ENCODE results near the gene ERCC6.

ERCC6 gene

DNA sequence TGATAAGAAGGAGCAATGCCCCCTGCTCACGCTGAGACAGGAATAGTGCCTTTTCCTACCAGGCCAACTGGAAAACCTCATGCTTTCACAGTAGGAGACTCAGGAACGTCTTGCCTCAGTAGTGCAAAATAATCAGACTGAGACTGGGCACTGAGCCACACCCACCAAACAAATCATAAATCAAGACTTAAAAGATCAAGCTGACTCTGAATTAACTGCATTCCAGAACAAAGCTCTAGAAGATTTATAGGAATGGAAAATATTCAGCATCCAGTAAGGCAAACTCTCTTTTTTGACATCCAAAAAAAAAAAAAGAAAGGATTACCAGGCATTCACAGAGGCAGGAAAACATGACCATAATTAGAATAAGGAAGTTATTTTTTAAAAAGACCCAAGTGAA, 40.7 kb upstream of the ERCC6 start:
- peak; percentile 54 for TF ChIP-seq CEBPB (IDR thresholded peaks at IDR 0.05)
- peak; percentile 85 for TF ChIP-seq NFIC (IDR thresholded peaks at IDR 0.05)
- TF ChIP-seq, protein P1, sequence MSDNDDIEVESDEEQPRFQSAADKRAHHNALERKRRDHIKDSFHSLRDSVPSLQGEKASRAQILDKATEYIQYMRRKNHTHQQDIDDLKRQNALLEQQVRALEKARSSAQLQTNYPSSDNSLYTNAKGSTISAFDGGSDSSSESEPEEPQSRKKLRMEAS (IDR thresholded peaks at IDR 0.05): peak; percentile 50
- peak; percentile 89 for TF ChIP-seq TEAD4 (IDR thresholded peaks at IDR 0.05)
- TF ChIP-seq, protein P2, sequence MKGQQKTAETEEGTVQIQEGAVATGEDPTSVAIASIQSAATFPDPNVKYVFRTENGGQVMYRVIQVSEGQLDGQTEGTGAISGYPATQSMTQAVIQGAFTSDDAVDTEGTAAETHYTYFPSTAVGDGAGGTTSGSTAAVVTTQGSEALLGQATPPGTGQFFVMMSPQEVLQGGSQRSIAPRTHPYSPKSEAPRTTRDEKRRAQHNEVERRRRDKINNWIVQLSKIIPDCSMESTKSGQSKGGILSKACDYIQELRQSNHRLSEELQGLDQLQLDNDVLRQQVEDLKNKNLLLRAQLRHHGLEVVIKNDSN (IDR thresholded peaks at IDR 0.05): no peak
- peak; percentile 89 for TF ChIP-seq TCF12 (IDR thresholded peaks at IDR 0.05; ENCODE audit: low read depth)
- TF ChIP-seq FOXM1 (IDR thresholded peaks at IDR 0.05; ENCODE audit: borderline replicate concordance, low read depth): peak; percentile 93
- peak; percentile 93 for TF ChIP-seq EP300 (IDR thresholded peaks at IDR 0.05; ENCODE audit: borderline replicate concordance)
- TF ChIP-seq YY1 (IDR thresholded peaks at IDR 0.05; ENCODE audit: low read depth): no peak

DNA sequence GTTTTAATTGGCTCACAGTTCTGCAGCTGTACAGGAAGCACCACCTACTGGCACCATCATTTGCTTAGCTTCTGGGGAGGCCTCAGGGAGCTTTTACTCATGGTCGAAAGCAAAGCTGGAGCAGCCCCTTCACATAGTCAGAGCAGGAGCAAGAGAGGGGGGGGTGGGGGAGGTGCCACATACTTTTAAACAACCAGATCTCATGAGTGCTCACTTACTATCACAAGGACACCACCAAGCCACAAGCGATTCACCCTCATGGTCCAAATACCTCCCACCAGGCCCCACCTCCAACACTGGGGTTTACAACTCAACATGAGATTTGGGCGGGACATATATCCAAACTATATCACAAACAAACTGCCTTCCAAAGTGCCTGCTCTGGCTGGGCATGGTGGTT, 39.5 kb upstream of the ERCC6 start:
- TF ChIP-seq EGR1 (IDR thresholded peaks at IDR 0.05) (no peak), RAD21 (IDR thresholded peaks at IDR 0.05; ENCODE audit: low read depth) (no peak), FOXM1 (IDR thresholded peaks at IDR 0.05; ENCODE audit: borderline replicate concordance, low read depth) (no peak), TCF12 (IDR thresholded peaks at IDR 0.05; ENCODE audit: low read depth) (no peak), TEAD4 (IDR thresholded peaks at IDR 0.05) (no peak), CREB1 (IDR thresholded peaks at IDR 0.05; ENCODE audit: low read depth) (no peak), NFIC (IDR thresholded peaks at IDR 0.05) (no peak), ZBTB7A (IDR thresholded peaks at IDR 0.05; ENCODE audit: low read depth) (no peak), TAF1 (IDR thresholded peaks at IDR 0.05; ENCODE audit: low read depth) (no peak), EP300 (IDR thresholded peaks at IDR 0.05; ENCODE audit: borderline replicate concordance) (no peak), YY1 (IDR thresholded peaks at IDR 0.05; ENCODE audit: low read depth) (no peak), CEBPB (IDR thresholded peaks at IDR 0.05) (no peak)
- TF ChIP-seq, protein P3, sequence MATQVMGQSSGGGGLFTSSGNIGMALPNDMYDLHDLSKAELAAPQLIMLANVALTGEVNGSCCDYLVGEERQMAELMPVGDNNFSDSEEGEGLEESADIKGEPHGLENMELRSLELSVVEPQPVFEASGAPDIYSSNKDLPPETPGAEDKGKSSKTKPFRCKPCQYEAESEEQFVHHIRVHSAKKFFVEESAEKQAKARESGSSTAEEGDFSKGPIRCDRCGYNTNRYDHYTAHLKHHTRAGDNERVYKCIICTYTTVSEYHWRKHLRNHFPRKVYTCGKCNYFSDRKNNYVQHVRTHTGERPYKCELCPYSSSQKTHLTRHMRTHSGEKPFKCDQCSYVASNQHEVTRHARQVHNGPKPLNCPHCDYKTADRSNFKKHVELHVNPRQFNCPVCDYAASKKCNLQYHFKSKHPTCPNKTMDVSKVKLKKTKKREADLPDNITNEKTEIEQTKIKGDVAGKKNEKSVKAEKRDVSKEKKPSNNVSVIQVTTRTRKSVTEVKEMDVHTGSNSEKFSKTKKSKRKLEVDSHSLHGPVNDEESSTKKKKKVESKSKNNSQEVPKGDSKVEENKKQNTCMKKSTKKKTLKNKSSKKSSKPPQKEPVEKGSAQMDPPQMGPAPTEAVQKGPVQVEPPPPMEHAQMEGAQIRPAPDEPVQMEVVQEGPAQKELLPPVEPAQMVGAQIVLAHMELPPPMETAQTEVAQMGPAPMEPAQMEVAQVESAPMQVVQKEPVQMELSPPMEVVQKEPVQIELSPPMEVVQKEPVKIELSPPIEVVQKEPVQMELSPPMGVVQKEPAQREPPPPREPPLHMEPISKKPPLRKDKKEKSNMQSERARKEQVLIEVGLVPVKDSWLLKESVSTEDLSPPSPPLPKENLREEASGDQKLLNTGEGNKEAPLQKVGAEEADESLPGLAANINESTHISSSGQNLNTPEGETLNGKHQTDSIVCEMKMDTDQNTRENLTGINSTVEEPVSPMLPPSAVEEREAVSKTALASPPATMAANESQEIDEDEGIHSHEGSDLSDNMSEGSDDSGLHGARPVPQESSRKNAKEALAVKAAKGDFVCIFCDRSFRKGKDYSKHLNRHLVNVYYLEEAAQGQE (IDR thresholded peaks at IDR 0.05; ENCODE audit: low read depth): no peak
- TF ChIP-seq, protein P1 (IDR thresholded peaks at IDR 0.05): no peak
- TF ChIP-seq, protein P2 (IDR thresholded peaks at IDR 0.05): no peak

DNA sequence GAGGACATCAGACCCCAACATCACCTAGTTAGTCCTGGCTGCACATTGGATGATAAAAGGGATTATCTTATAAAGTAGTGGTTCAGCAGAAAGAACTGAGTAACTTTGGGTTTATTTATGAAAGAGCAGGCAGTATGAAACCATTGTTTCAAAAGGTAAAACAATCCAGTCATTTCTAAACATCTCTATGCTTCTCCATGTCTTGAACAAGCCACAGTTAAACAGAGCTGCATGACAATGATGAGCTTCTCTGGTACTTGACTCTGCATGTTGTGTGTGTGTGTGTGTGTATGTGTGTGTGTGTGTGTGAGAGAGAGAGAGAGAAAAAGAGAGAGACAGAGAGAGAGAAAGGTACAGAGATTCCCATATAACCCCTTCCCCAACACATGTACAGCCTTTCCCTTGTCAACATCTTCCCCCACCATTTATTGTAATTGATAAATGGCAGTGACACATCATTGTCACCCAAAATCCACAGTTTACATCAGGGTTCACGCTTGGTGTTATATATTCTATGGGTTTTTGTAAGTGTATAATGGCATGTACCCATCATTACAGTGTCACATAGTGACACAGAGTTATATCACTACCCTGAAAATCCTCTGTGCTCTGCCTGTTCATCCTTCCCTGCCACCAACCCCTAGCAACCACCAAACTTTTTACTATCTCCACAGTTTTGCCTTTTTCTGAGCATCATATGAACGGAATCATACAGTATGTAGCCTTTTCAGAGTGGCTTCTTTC, 38.4 kb upstream of the ERCC6 start:
- TF ChIP-seq FOXM1 (IDR thresholded peaks at IDR 0.05; ENCODE audit: borderline replicate concordance, low read depth) (no peak), ZBTB7A (IDR thresholded peaks at IDR 0.05; ENCODE audit: low read depth) (no peak), EGR1 (IDR thresholded peaks at IDR 0.05) (no peak), CREB1 (IDR thresholded peaks at IDR 0.05; ENCODE audit: low read depth) (no peak), EP300 (IDR thresholded peaks at IDR 0.05; ENCODE audit: borderline replicate concordance) (no peak), TEAD4 (IDR thresholded peaks at IDR 0.05) (no peak), TAF1 (IDR thresholded peaks at IDR 0.05; ENCODE audit: low read depth) (no peak), NFIC (IDR thresholded peaks at IDR 0.05) (no peak), CEBPB (IDR thresholded peaks at IDR 0.05) (no peak), YY1 (IDR thresholded peaks at IDR 0.05; ENCODE audit: low read depth) (no peak)
- TF ChIP-seq, protein P3 (IDR thresholded peaks at IDR 0.05; ENCODE audit: low read depth): no peak
- TF ChIP-seq, protein P1 (IDR thresholded peaks at IDR 0.05): no peak

DNA sequence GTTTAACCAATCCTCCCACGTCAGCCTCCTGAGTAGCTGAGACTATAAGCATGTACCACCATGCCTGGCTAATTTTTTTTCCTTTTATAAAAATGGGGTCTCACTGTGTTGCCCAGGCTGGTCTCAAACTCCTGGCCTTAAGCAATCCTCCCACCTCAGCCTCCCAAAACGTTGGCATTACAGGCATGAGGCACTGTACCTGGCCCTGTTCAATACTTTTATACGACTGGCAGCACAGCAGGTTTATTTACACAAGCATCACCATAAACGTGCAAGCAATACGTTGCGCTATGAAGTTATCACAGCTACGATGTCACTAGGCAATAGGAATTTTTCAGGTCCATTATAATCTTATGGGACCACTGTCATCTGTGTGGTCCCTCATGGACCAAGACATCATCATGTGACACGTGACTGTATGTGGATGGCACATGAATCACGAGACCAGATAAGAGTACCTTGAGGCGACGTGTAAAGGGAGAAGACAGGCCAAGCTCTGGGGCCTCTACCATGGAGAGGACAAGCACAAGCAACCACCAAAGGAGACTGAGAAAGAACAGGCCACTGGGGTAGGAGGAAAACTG, 36.7 kb upstream of the ERCC6 start:
- TF ChIP-seq, protein P1 (IDR thresholded peaks at IDR 0.05): no peak
- no peak for TF ChIP-seq EGR1 (IDR thresholded peaks at IDR 0.05)
- no peak for TF ChIP-seq TAF1 (IDR thresholded peaks at IDR 0.05; ENCODE audit: low read depth)
- TF ChIP-seq, protein P3 (IDR thresholded peaks at IDR 0.05; ENCODE audit: low read depth): no peak
- no peak for TF ChIP-seq EP300 (IDR thresholded peaks at IDR 0.05; ENCODE audit: borderline replicate concordance)
- TF ChIP-seq, protein P2 (IDR thresholded peaks at IDR 0.05): no peak
- no peak for TF ChIP-seq FOXM1 (IDR thresholded peaks at IDR 0.05; ENCODE audit: borderline replicate concordance, low read depth)
- TF ChIP-seq CEBPB (IDR thresholded peaks at IDR 0.05): no peak
- no peak for TF ChIP-seq CREB1 (IDR thresholded peaks at IDR 0.05; ENCODE audit: low read depth)
- TF ChIP-seq TCF12 (IDR thresholded peaks at IDR 0.05; ENCODE audit: low read depth): no peak

Data from Ishikawa (cell line).